ENCODE results near the gene LMO1.
A peak's percentile ranks its signal among the peaks of the same experiment; 100 is the strongest.

LMO1 gene

DNA sequence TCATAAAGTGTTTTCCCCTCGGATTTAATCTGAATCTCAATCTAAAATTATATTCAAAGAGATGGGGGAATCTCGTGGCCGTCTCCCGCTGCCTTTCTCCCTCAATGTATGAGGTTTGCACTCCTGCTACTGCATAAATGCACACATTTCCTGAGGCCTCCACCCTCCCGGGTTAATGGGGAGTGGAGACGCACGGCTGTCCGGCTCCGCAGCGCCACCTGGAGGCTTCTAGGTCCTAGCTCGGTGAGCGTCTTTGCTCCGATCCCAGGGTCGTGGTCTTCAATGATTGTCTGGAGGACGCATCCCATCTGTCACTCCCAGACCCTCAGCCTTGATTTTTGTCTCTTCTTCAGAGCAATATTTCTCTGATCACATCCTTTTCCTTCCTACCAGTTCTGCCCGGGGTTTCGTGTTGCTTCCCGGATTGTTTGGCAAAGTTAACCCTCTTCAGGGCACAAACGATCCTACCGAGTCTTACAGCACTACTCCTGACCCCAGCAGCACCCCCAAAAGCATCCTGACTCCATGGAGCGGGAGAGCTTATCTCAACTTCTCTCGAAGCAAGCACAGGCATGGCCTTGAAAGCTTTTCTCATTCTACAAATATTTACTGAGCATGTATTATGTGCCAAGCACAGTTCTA is at the start of gene LMO1:
Gene LMO1 (minus strand): TSS at position 110 of the 642 bp plus-strand sequence. CDS start 516 bp downstream, outside the sequence.
- DNase-seq, result peak; percentile 84

DNA sequence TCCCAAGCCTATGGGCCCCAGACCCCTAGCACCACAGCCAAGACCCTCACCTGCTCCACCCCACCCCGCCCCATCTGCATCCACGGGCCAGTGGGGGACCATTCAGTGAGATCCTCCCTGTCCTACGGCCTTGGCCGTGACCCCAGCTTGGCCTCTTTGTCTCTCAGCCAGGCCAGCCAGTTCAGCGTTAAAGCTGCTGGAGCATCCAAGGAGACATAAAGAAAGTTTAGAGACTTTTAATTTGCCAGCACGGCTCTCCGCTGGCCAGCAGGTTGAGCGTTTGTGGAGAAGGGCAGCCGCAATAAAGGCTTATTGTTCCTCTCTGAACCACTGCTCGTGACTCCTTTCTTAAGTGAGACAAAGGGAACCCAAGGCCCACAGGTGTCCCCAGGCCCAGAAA is 49.3 kb upstream of the LMO1 start:
- no peak for DNase-seq

DNA sequence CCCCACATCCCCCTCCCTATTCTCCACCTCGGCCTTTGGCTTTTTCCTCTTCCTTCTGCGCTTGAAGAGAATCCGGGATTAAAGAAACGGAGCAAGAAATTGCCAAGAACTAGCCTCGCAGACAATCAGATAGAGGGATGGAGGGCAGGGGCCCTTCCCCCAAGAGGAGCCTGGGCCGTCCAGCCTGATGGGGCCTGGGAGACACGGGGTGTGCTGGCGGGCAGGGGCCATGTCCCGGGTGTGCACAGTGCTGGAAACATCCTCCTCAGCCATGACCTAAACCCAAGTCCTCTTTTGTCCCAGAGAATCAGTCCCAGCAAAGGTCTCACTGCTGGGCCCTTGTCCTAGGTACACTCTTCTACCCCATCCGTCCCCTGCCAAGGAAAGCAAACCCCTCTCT is 47.7 kb upstream of the LMO1 start:
- no peak for DNase-seq

DNA sequence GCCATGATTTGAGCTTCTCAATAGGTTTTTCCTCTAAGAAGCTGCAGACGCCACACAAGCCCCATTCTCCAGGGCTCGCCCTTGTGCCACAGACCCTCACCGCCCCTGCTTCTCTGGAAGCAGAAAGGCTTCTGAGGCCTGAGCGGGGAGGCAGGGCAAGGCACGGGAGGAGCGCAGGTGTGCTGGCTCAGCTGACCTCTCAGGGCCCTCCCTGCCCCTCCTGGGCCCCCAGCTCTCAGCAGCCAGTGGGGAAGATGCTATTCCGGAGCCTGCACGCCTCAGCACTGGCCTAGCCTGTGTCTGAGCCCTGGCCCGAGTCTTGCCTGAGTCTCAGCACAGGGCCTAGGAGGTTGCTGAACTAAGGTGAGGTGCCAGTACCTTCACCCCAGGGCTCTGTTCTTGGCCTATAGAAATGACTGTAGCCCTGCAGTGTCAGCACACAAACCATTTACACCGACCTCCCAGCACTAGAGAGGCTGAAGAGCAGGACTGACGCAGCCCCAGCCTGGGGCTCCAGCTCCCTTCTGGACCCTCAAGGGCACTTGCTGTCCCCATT is 47.1 kb upstream of the LMO1 start:
- no peak for DNase-seq

DNA sequence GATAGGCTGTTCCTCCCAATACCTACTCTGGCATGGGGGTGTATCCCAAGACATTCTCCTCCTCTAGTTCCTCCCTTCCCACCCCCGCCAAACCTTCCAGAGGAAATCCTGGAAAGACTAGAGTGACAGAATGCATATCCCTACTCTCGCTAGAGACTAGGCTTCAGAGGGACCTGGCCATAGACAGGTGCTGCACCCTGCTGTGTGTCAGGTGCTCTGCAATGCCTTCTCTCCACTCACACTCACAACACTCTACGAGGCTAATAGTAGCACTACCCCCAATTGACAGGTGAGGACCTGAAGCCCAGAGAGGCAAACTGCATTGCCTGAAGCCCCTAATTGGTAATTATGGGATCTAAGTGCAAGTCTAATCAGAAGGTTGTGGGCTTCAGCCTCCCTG is 46.2 kb upstream of the LMO1 start:
- DNase-seq, result no peak

DNA sequence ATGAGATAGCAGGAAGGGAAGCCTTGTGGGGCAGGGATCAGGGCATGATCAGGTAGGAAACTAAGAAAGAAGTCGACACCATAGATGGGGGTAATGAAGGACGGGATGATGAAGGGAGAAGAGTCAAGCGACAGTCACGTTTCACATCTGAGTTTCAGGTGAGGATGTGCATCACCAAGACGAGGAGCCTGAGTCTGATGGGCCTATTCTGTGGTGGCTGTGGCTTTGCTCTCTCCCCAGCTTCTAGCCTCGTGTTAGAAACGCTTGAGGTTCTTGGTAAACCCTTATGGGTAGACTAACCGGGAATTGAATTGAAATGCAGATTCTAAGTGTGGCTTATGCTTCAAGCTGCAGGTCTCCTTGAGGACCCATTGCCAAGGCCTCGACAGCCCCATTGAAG is 45.6 kb upstream of the LMO1 start:
- no peak for DNase-seq

DNA sequence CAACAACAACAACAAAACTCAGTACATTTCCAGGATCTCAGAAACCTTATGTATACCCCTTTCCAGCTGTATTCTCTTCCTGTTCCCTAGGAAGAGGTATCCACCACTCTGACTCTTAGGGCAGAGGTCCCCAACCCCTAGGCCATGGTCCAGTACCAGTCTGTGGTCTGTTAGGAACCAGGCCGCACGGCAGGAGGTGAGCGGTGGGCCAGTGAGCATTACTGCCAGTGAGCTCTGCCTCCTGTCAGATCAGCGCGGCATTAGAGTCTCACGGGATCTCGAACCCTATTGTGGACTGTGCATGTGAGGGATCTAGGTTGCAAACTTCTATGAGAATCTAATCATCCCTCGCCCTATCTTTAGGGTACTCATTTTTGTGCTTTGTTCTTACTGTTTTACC is 43.9 kb upstream of the LMO1 start:
- DNase-seq, result no peak

DNA sequence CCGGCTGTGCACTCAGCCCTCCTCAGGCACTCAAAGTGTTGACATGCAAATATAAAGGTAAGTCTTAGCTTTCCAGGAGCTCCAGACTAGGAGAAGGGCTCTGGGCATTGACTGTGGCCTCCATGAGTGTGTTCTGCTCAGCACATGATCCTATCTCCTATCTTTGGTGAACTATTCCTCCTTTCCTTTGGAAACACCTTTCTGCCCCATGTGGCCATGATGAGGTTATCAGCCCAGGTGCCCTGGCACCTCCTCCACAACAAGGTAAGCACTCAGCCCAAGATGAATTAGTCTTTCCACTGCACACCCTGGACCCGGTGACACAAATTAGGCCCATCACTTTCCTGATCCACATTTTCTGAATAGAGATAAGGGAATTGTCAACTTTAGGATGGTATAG is 37.9 kb upstream of the LMO1 start:
- DNase-seq, result no peak

DNA sequence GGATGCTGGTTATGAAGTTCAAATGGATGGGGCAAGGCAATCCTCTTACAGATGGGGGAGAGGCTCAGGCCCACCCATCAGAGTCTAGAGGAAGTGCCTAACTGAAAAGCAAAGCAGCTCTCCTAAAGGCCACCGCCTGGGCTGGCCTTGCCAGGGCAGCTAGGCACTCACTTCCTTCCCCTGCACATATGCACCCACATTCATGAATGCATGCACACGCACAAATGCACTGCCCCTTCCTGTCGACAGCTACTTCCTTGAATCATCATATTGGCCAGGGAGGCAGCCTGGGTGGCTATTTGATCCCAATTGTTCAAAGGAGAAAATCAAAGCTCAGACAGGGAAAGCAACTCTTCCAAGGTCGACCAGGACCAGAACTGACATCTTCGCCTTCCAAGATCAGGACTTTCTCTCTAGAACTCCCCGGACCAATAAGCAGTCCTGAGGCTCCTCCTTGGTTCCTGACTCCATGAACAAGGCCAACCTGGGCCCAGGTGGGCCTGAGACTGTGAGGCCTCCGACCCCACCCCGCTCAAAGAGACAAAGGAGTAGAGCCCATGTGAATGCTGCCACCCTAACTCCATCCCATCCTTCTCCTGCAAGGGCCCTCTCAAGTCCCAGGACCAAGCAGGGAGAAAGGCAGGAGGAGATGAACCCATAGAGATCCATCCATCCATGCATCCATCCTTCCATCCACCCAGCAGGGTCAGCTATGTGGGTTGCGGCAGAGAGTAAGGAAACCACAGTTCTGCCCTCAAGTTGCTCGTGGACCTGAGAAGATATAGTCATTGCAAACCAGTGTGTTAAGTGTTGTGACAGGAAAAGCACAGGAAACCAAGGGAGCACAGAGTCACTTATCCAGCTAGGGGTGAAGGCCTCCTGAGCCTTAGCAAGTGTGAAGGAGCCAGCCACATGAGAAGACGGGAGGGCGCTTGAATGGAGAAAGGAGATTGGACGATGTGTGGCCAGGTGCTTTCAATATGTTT is 35.4 kb upstream of the LMO1 start:
- DNase-seq, result no peak

DNA sequence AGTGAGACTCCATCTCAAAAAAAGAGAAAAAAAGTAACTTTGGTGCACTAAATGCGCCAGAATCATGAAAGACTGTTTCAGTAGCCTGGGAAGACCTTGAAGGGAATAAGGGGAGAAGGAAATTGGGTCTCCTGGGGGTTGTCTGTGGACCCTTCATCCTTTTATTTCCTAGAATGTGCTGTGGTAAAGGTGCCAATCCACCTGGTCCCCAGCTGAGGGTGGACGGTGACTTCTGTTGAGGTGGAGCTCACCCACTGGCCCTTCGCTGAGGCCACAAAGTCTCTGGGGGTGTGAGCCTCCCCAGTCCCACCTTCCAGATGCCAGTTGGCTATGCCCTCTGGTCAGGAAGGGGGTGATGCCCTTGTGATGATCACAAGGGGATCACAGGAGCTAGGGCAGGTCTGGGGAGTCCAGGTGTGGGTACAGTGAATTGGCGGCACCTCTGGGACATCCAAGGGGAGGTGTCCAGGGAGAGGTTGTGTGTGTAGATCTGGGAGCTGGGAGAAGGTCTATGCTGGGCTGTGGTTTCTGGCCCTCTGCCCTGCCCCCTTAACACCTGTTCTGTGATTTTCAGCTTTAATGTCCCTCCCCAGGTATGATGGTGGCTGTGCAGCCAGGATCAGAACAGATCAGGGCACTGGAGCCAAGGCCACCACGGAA is 34.2 kb upstream of the LMO1 start:
- no peak for DNase-seq

DNA sequence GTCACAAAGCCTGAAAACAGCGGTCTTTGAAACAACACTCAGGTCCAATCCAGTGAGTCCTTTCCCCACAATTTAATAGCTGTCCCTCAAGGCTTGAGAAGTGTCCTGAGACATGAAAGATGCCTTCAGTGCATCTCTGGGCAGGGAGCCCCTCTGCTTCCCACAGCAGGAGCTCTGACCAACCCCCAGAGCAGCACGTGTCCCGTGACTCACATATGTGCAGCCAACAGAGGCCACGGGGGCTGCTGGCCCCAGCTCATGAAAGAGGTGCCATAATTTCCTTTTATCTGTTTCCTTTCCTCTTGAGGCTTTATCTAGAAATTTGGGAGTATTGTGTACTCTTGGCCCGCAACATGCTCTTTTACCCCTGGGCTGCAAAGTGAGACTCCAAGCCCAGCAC is 33.2 kb upstream of the LMO1 start:
- no peak for DNase-seq

DNA sequence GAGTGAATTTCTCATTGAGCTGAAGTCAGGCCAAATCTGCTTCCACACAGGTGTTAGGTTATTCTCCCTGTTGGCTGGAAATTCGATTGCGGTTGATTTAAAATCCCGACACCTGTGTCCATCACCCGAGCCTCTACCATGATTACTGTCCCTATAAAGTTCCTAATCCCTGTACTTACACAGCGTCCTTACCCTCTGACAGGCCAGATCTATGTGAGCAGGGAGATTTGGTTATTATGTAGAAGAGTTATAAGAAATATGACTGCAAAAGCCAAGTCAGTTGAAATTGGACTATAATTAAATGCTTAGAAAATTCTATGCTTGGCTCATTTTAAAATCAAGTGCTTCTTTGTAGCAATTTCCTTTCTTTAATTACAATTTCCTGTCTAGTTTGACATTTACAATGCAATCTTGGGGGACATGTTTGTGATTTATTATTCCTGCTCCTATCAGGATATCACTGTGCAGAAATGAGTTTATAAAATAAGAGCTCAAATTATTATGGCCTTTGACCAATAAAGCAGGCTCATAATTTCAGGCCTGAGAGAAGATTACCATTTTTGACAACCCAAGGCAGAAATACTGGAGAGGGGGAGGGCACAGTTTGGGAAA is 32.5 kb upstream of the LMO1 start:
- DNase-seq, result no peak

DNA sequence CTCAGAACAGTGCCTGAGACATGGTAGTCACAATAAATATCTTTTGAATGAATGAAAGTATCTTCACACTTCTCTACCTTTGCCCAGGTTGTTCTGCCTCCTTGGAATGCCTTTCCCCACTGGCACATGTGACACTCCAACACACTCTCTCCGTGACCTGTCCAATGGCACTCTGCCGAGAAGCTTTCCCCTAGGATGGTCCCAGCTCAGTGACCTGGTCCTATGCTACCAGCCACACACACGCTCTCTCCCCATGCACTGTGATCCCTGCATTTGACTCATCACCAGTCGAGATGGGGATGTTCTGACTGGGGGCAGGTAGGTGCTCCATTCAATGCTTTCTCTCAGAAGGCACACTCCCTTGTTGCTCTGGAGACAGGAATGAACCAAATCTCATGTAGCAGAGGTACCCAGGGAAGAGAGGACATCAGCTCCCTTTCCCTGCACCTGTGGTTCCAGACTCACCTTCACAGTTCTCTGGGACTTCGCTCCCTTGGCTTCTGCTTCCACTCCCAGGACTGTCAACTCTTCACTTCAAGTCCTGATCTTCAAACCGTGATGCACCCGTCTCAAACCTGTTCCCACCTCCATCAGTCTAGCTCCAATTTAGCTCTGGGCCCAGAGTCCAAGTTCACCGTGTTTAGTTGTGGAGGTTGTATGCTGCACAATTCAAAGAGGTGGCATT is 30.7 kb upstream of the LMO1 start:
- no peak for DNase-seq

DNA sequence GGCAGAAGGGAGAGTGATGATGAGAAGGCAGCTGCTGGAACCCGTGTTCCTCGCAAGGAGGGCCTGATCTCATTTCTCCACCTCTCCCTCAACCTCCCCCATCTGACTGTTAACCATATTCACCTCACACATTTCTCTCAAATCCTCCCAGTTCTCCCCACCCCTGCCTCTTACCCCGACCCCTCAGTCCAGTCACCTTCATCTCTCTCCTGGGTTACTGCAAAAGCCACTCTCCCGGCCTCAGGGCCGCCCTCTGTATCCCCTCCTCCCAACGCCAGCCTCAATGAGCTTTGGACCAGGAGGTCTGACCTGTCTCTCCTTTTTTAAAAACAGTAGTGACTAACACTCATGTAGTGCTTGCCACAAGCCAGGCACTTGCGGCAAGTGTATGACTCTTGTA is 29.5 kb upstream of the LMO1 start:
- DNase-seq, result no peak

DNA sequence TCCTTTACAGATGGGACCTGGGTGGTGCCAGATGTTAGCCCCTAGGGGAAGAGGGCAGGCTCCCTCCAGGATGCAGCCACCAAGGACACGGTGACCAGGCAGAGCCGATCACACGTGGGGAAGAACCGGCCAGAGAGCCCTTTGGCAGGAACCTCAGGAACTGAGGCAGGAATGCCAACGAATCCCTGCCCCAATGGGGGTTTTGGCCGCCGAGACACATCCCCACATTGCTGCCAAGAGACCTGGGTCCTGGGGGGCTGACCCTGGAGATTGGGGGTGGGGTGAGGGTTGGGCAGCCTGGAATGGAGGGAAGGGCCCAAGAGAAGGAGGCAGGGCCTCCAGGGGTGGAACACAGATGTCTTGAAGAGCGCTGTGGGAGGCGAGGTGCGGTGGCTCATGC is 28.7 kb upstream of the LMO1 start:
- DNase-seq, result no peak

DNA sequence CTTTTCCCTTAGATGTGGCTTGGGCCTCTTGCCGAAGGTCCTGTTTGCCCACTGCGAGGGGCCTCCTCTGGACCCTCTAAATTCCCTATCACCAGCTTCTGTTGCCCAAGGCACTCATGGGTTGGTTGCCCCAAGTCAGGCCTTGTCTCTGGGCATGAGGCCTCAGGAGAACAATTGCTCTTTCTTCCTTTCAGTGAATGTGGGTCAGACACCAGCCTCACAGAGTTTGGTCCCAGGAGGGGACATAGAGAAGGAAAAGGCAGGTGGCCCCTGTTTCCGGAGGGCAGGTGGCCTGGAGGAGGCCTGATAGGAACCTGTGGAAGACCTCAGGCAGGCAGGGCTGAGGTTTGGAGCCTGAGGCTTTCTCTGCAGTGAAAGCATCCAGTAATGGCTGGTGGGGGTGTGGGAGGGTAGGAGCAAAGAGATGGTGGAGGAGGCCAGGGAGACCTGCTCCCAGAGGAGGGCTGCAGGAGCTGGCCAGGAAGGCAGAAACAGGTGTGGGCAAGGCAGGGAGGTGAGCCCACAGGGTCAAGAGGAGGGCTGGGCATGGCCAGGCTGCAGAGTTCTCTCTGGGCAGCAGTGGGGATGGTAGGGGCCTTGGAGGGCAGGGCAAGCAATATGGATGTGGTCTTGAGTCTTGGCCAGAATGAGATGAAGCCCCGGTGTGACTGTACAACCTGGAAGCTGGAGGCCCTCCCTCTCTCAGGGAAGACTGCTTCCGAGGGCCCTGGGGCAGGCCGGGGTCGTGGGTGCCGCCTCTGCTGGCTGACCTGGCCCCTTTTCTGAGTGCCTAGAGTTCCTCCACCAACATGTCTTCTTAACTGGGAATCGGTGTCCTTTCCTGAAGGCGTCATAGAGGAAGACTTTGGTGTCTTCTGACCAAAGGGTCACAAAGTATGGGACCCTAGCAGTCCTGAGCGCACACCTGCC is 28.0 kb upstream of the LMO1 start:
- peak; percentile 31 for DNase-seq

DNA sequence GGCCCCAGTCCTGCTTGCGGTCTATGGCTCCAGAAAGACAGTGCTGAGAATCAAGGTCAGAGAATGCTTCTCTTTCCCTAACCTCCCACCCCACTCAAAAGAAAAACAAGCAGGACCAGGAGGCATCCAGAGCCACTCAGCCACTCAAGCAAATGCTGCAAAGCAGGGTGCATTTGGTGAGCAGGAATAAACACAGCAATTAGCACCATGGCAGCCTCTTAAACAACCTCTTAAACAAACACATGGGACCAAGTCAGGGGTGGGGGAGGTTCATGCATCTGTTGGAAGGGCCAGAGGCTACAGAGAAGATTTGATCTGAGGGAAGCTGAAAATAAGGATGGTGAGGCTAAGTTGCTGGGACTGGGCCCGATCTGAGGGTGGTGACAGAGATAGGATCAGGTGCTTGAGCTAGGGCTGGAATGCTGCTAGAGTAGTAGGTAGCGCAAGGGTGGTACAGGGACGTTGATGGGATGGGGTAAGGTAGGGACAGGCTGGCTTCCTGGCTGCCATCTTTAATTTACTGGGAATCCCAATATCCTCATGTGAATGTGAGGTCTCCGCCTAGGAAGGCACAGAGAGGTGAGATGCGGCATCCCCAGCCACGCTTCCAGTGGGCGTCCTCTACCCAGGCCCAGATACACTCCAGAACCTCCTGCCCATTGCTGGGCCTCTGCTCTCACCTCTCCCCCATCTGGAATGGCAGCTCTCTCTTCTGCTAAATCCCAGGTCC is 26.6 kb upstream of the LMO1 start:
- no peak for DNase-seq

DNA sequence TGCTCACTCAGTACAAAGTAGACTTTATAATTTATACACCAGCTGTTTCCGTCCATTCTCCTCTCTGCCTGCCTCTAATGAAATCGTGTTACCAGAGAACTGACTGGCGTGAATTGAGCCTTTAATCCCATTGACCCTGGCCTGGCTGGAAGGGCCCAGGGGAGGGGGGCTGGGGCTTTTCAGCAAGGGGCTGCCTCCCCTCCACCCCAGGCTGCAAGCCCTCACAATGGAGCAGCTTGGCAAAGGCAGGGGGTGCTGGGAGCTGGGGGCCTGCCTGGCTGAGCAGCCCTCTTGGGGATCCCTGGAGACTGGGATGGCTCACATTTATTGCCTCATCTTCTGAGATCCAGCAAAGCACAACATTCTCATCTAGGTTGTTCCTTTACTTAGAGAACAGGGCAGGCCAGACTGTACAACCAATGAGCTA is 25.8 kb upstream of the LMO1 start:
- no peak for DNase-seq

DNA sequence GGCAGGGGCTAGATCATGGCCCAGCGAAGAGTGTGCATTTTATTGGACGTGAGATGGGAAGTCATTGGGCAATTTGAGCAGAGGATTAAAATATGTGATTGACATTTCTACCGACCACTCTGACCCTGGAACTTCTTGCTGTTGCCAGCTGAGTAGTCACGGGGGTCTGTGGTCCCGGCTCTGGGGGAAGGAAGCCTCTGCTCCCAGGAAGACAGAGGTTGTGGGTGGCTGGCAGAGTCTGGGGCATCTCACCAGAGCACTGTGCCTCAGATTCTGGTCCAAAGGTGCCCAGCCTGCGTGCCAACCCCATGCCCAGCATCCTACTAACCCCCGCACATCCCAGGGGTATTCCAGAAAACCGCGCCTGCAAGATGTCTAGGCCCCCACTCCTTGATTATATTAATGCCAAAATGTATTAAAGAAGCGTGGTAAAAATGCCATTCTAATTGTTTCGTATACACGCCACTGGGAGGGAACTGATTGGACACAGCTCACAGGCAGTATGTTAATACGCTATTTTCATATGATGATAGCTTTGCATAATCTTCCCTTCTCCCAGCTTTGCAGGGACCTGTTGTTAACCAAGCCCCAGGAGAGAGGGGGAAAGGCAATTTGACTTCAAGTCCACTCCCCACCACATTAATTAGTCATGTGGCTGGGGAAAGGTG is 25.3 kb upstream of the LMO1 start:
- no peak for DNase-seq

Data from midbrain (tissue), 1 donor.